Common myeloid progenitor, CD34-positive (primary cell): ENCODE results near the gene PDE7B.
"Not testable (repeated sequence)": the region's sequence is repeated elsewhere in the genome, so short reads cannot be mapped to it uniquely, and the experiment has no call there.

Source experiments
- CTCF ChIA-PET: fragments of 350-600 bp; sonication (Branson Sonifier 250); formaldehyde crosslinking; loops from one replicate; lab custom pipeline; 2021; ENCODE audit warnings: antibody characterized with exemption; lab: Charles Lee
- POLR2A ChIA-PET: fragments of 350-600 bp; sonication (Branson Sonifier 250); formaldehyde crosslinking; loops from one replicate; lab custom pipeline; 2021; ENCODE audit warnings: antibody characterized with exemption; lab: Charles Lee
- DNase-seq, 3 donors: peaks; one replicate each; pipeline versions ENCODE4 v3.0.0 to v3.0.0-alpha.2; 2013
- H3K27ac ChIP-seq, 2 experiments: 1 replicate in 1 of 2; 2 replicates in 1 of 2; pipeline ENCODE4 v1.7.0; 2013; ENCODE audit warnings: inconsistent platforms in 2 of 2, low read length in 2 of 2, mild to moderate bottlenecking in 2 of 2, low read depth in 1 of 2, moderate library complexity in 1 of 2; ENCODE audit not compliant: severe bottlenecking in 2 of 2, insufficient read depth in 1 of 2, poor library complexity in 1 of 2
- H3K27me3 ChIP-seq, 5 experiments: replicated peaks in 2 of 5; 1 replicate in 3 of 5; 2 replicates in 2 of 5; pipeline versions ENCODE4 v1.6.1 to v1.7.0; 2013; ENCODE audit warnings: low read length in 4 of 5, mild to moderate bottlenecking in 2 of 5, moderate library complexity in 2 of 5, inconsistent platforms in 1 of 5; ENCODE audit not compliant: insufficient read depth in 5 of 5, control insufficient read depth in 4 of 5
- H3K36me3 ChIP-seq, 4 experiments: 1 replicate in 2 of 4; 2 replicates in 2 of 4; pipeline versions ENCODE4 v1.6.1 to v1.7.0; 2013; ENCODE audit warnings: low read length in 3 of 4, control low read depth in 1 of 4, mild to moderate bottlenecking in 1 of 4; ENCODE audit not compliant: control insufficient read depth in 4 of 4, insufficient read depth in 4 of 4
- H3K4me1 ChIP-seq, 4 experiments: 1 replicate in 3 of 4; 2 replicates in 1 of 4; pipeline versions ENCODE4 v1.6.1 to v1.7.1; 2013; ENCODE audit warnings: low read length in 3 of 4, mild to moderate bottlenecking in 3 of 4, control low read depth in 1 of 4, inconsistent platforms in 1 of 4, moderate library complexity in 1 of 4; ENCODE audit not compliant: control insufficient read depth in 4 of 4, insufficient read depth in 4 of 4; ENCODE audit errors: control extremely low read depth in 1 of 4
- H3K4me3 ChIP-seq, 7 experiments: 1 replicate in 4 of 7; 2 replicates in 3 of 7; pipeline versions ENCODE4 v1.5.1 to v1.7.0; 2013; ENCODE audit warnings: mild to moderate bottlenecking in 7 of 7, low read length in 6 of 7, moderate library complexity in 6 of 7, inconsistent platforms in 2 of 7, low read depth in 2 of 7, control low read depth in 1 of 7; ENCODE audit not compliant: insufficient read depth in 4 of 7, control insufficient read depth in 1 of 7; ENCODE audit errors: extremely low read depth in 1 of 7
- H3K9me3 ChIP-seq, 5 experiments: 1 replicate in 4 of 5; 2 replicates in 1 of 5; pipeline versions ENCODE4 v1.6.1 to v1.7.1; 2013; ENCODE audit warnings: low read length in 4 of 5, mild to moderate bottlenecking in 2 of 5, inconsistent platforms in 1 of 5, low read depth in 1 of 5, moderate library complexity in 1 of 5; ENCODE audit not compliant: control insufficient read depth in 4 of 5, insufficient read depth in 2 of 5; ENCODE audit errors: control extremely low read depth in 1 of 5
- WGBS: methylation state at CpG from one replicate; pipeline ENCODE4 v1.1.5; 2013; ENCODE audit not compliant: insufficient coverage; 5-methylcytosine and 5-hydroxymethylcytosine counted together

Gene PDE7B

DNA sequence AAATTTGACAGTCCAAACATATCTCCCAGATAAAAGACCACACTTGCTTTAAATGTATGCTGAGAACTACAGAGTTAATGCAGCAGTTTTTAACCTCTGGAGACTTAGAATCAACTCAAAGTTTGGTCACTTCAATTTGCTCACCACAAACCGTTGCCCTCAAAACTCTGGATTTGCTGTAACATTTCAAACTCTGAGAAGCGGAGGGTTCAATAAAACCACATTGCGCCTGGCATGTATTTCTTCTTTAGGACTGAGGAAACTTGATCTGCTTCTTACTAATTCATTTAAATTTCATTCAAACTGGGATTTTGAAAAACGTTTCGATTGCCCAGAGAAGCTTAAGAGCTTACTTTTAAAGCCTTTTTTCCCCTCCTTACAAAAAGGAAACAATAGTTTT lies 282.8 kb downstream of the PDE7B start:
- H3K36me3 ChIP-seq: no peaks in the 10 kb centered on the region
- H3K9me3 ChIP-seq: peaks cover 0 to 3% (median 0%) of the 10 kb centered on the region in 5 experiments
- CTCF ChIA-PET: no interaction called here
- no peak overlapping the region for H3K4me3 ChIP-seq
- no peaks in the 10 kb centered on the region for H3K27me3 ChIP-seq
- POLR2A ChIA-PET: no interaction called here
- H3K27ac ChIP-seq: no peak overlapping the region
- WGBS: 92% methylated on average over 2 of the region's 5 CpGs
- no peak for DNase-seq
- H3K4me1 ChIP-seq: no peaks in the 10 kb centered on the region

DNA sequence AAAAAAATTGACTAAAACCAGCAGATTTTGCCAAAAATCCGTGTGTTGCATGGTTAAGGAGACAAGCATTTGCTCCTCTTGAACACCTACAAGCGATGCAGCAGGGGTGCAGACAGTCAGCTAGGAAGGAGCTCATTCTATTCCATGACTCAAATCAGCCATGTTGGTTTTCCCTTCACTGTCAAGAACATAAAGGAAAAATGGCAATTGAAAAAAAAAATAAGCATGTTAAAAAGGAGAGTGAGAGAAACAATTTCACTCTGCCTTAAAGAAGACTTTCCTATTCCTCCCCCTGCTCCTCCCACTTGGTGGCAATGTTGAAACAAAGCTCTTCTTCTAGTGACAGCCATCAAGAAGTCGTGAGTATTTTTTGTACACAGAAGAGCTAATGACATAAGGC lies 283.2 kb downstream of the PDE7B start:
- CTCF ChIA-PET: interaction anchor here (0.7 kb wide), 1 partner anchor 97 kb away, joined by 3 read pairs; no protein-coding TSS in a partner anchor
- Histone ChIP-seq H3K9me3 (peaks cover 0 to 3% (median 0%) of the 10 kb centered on the region in 5 experiments), H3K4me1 (no peaks in the 10 kb centered on the region), H3K27ac (no peak overlapping the region), H3K4me3 (no peak overlapping the region), H3K27me3 (no peaks in the 10 kb centered on the region), H3K36me3 (no peaks in the 10 kb centered on the region)
- 100% methylated on average over 2 of the region's 3 CpGs for WGBS
- no peak for DNase-seq
- POLR2A ChIA-PET: interaction anchor here (0.6 kb wide), 1 partner anchor 808 kb away, joined by 3 read pairs; no protein-coding TSS in a partner anchor

DNA sequence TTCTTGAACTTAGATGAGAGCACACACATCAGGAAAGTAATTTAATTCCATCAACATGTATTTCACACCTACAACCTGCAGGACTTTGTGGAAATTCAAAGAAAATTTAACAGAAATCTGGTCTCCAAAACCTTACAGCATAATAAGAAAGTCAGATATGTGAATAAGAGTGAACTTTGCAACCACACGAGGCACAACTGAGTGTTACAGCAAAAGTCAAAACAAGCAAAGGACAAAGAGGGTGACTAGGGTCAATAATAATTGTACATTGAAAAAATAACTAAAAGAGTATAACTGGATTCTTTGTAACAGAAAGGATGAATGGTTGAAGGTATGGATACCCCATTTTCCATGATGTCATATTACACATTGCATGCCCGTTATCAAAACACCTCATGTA lies 284.8 kb downstream of the PDE7B start:
- no peaks in the 10 kb centered on the region for H3K27me3 ChIP-seq
- no CpG with 5 or more reads among the region's 2 CpGs for WGBS
- H3K4me1 ChIP-seq: no peaks in the 10 kb centered on the region
- no peak for DNase-seq
- no peak overlapping the region for H3K4me3 ChIP-seq
- no peaks in the 10 kb centered on the region for H3K9me3 ChIP-seq
- H3K27ac ChIP-seq: no peak overlapping the region
- POLR2A ChIA-PET: no interaction called here
- H3K36me3 ChIP-seq: no peaks in the 10 kb centered on the region
- CTCF ChIA-PET: no interaction called here

DNA sequence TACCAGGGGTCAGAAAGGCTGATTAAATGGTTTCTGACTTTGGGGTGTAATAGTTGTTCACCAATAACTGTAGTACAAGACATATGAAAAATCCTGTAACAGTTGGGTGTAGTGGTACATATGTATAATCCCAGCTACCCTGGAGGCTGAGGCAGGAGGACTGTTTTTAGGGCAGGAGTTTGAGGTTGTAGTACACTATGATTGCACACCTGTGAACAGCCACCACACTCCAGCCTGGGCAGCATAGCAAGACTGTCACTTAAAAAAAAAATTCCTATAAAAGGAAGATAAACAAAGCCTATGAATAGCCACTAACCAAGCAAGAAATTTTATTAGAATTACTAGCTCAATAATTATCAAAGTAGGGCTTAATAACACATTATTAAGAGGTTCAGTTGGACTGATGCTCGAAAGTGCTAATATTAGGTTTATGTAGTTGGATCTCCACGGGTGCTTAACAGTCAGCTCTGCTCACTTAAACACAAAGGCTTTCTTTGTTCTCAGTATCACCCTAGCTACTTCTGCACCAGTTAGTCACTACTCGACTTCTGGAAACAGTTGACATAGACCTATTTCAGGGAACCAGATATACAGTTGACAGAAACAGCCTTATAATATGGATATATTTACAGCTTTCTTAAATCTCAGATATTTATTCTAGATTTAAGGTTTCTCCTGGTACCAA lies 285.6 kb downstream of the PDE7B start:
- ChIA-PET POLR2A (no interaction called here), CTCF (interaction anchor here (0.8 kb wide), 1 partner anchor 11 kb away, joined by 3 read pairs; no protein-coding TSS in a partner anchor)
- WGBS: no CpG with 5 or more reads among the region's 3 CpGs
- Histone ChIP-seq H3K36me3 (no peaks in the 10 kb centered on the region), H3K27me3 (no peaks in the 10 kb centered on the region), H3K9me3 (no peaks in the 10 kb centered on the region), H3K4me1 (no peaks in the 10 kb centered on the region), H3K4me3 (no peak overlapping the region), H3K27ac (no peak overlapping the region)
- no peak for DNase-seq

DNA sequence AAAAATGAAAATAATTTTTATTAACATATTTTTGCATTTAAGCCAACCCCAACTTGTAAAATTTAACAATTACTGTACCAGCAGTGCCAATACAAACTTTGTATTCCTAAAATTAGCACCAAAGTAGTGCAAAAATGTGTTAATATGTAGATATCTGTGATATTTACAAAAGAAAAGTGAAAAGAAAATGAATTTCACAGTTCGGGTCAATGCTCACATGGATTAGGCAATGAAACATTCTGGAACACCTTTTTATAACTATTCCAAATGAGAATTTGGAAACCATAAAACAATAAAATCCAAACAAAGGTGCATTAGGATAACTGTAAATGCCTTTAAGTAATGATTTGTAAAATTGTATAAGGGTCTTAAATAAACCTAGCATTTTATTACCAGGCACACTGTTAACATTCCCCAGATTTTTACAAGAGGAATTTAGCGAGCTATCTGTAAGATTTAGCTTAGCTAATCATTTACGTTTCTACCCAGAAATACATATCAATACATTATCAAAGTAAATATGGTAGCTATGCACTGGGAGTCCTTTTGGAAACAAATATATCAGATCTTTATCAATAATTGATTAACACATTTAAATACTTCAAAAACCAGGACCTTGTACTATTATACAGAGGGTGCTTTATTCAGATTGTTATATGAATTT lies 286.4 kb downstream of the PDE7B start:
- H3K4me1 ChIP-seq: no peaks in the 10 kb centered on the region
- no peak overlapping the region for H3K4me3 ChIP-seq
- ChIA-PET CTCF (interaction anchor here (0.8 kb wide), 1 partner anchor 10 kb away, joined by 3 read pairs; no protein-coding TSS in a partner anchor), POLR2A (no interaction called here)
- no peaks in the 10 kb centered on the region for H3K27me3 ChIP-seq
- no peak for DNase-seq
- H3K36me3 ChIP-seq: no peaks in the 10 kb centered on the region
- H3K9me3 ChIP-seq: no peaks in the 10 kb centered on the region
- no peak overlapping the region for H3K27ac ChIP-seq
- no CpG with 5 or more reads among the region's 3 CpGs for WGBS

- DNase-seq, H3K4me1 ChIP-seq, H3K27me3 ChIP-seq, POLR2A ChIA-PET, H3K36me3 ChIP-seq, H3K4me3 ChIP-seq, CTCF ChIA-PET, H3K27ac ChIP-seq, H3K9me3 ChIP-seq: not testable (repeated sequence)
- no CpG with 5 or more reads among the region's 6 CpGs for WGBS
Observed at GRCh38 chr6:136139111-136139510, 287.6 kb downstream of the PDE7B start.

- Histone ChIP-seq H3K27ac (no peak overlapping the region), H3K4me3 (no peak overlapping the region), H3K27me3 (no peaks in the 10 kb centered on the region), H3K9me3 (no peaks in the 10 kb centered on the region), H3K4me1 (no peaks in the 10 kb centered on the region), H3K36me3 (no peaks in the 10 kb centered on the region)
- CTCF ChIA-PET: no interaction called here
- DNase-seq: no peak
- POLR2A ChIA-PET: no interaction called here
Observed at GRCh38 chr6:136144251-136145023, 292.9 kb downstream of the PDE7B start.
